NB4 (cell line): ENCODE data around the gene BMPR1A.

Experiments used
- POLR2A ChIP-seq: IDR thresholded peaks from 2 replicates; pipeline ENCODE4 v1.6.1; 2011; ENCODE audit warnings: mild to moderate bottlenecking; ENCODE audit not compliant: insufficient read length; ENCODE audit errors: extremely low read depth
- TF ChIP-seq, protein P1 (sequence below): IDR thresholded peaks from one replicate; pipeline ENCODE4 v1.5.1; 2012; ENCODE audit warnings: low read depth, low read length

DNA sequence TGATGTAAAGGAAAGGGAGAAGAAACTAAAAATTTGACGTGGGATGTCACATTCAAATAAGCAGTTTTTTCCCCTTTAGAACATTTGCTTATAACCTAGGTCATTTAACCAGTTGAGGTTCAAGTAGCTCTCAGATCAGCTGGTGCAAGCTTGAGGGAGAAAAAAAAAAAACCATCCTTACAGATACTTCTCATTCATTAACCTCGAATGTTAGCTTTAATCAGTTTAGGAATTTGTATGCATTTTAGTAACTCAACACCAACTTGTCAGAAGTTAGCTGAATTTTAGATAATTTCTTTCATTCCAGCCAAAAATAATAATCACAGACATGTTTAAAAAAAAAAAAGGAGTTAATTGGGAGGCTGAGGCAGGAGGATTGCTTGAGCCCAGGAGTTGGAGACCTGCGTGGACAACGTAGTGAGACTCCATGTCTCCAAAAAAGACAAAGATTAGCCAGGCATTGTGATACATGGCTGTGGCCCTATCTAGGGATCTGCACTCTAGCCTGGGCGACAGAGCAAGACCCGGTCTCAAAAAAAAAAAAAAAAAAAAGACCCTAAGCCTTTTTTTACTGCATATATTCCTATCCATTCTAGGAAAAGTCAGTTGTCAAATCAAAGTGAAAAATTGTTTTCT is 46.2 kb downstream of the BMPR1A start:
- TF ChIP-seq, protein P1, sequence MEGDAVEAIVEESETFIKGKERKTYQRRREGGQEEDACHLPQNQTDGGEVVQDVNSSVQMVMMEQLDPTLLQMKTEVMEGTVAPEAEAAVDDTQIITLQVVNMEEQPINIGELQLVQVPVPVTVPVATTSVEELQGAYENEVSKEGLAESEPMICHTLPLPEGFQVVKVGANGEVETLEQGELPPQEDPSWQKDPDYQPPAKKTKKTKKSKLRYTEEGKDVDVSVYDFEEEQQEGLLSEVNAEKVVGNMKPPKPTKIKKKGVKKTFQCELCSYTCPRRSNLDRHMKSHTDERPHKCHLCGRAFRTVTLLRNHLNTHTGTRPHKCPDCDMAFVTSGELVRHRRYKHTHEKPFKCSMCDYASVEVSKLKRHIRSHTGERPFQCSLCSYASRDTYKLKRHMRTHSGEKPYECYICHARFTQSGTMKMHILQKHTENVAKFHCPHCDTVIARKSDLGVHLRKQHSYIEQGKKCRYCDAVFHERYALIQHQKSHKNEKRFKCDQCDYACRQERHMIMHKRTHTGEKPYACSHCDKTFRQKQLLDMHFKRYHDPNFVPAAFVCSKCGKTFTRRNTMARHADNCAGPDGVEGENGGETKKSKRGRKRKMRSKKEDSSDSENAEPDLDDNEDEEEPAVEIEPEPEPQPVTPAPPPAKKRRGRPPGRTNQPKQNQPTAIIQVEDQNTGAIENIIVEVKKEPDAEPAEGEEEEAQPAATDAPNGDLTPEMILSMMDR, result no peak
- no peak for TF ChIP-seq POLR2A
